HCT116 (cell line): ENCODE data around the gene MRPS34. TPM values are rescaled to one million over a fixed set of nuclear protein-coding genes. Genes with fewer than 3 reads are reported as not detected.

Source experiments
- ATAC-seq: fragments of 200-7000 bp; cut with Tn5 transposase; 2 replicates; pipeline ENCODE4 v1.9.1; 2020; ENCODE audit warnings: mild to moderate bottlenecking, moderate library complexity
- BruUV-seq: library from RNA; stranded (reverse); fragments of 400-500 nt; replicated peaks from 2 replicates; lab custom pipeline; 2021; lab: Mats Ljungman, UMichigan
- CTCF ChIA-PET: fragments of 300-600 bp; sonication (Branson Sonifier 250); formaldehyde crosslinking; loops from one replicate; lab custom pipeline; 2021; ENCODE audit warnings: antibody characterized with exemption; lab: Charles Lee
- POLR2A ChIA-PET: fragments of 300-600, 350-600 bp; sonication (Branson Sonifier 250); formaldehyde crosslinking; loops from one replicate; lab custom pipeline; 2021; ENCODE audit warnings: antibody characterized with exemption; lab: Charles Lee
- RAD21 ChIA-PET, 2 experiments: fragments of 300-600 bp; sonication (Branson Sonifier 250); formaldehyde crosslinking; loops; one replicate each; lab custom pipeline; 2023; ENCODE audit warnings: low total read pairs in 2 of 2; ENCODE audit not compliant: uncharacterized antibody in 2 of 2, unreplicated experiment in 2 of 2, low non-redundant PET in 1 of 2; lab: Charles Lee
- DNase-seq: peaks from one replicate; pipeline ENCODE4 v3.0.0-alpha.2; 2010; ENCODE audit warnings: low read depth, low spot score
- H2AFZ ChIP-seq: fragments of 200-600 bp; shearing (Covaris generic), sonication (generic); 2 replicates; pipeline ENCODE4 v1.6.1; 2017; ENCODE audit warnings: low read depth, mixed run types, mixed read lengths, antibody characterized with exemption, low read length; ENCODE audit not compliant: poor library complexity, severe bottlenecking
- H3K27ac ChIP-seq: 2 replicates; pipeline ENCODE4 v1.5.1; 2012; ENCODE audit warnings: low read depth, low read length
- H3K27me3 ChIP-seq: fragments of 200-600 bp; sonication (generic); 2 replicates; pipeline ENCODE4 v1.6.1; 2016; ENCODE audit warnings: mixed run types, low read length, mixed read lengths; ENCODE audit not compliant: insufficient read depth
- H3K36me3 ChIP-seq, 2 experiments: fragments of 200-500 bp in 1 of 2; fragments of 200-600 bp in 1 of 2; sonication (Bioruptor generic) in 1 of 2; sonication (generic) in 1 of 2; 2 replicates each; pipeline versions ENCODE4 v1.5.1 to v1.6.1; 2014 to 2016; ENCODE audit warnings: low read length in 2 of 2, inconsistent platforms in 1 of 2, mixed read lengths in 1 of 2, mixed run types in 1 of 2; ENCODE audit not compliant: insufficient read depth in 2 of 2, control insufficient read depth in 1 of 2
- H3K4me1 ChIP-seq, 2 experiments: fragments of 200-600 bp in 1 of 2; sonication (generic) in 1 of 2; 2 replicates each; pipeline versions ENCODE4 v1.5.1 to v1.6.1; 2012 to 2017; ENCODE audit warnings: low read length in 2 of 2, inconsistent platforms in 1 of 2, mild to moderate bottlenecking in 1 of 2, mixed read lengths in 1 of 2, mixed run types in 1 of 2, moderate library complexity in 1 of 2; ENCODE audit not compliant: insufficient read depth in 2 of 2, control insufficient read depth in 1 of 2
- H3K4me2 ChIP-seq: fragments of 200-600 bp; sonication (generic); 2 replicates; pipeline ENCODE4 v1.6.1; 2017; ENCODE audit warnings: mixed run types, low read length, mixed read lengths
- H3K4me3 ChIP-seq, 2 experiments: fragments of 200-600 bp in 1 of 2; sonication (generic) in 1 of 2; replicated peaks in 1 of 2; 2 replicates each; pipeline ENCODE4 v1.5.1; 2011 to 2016; ENCODE audit warnings: low read length in 2 of 2, control low read depth in 1 of 2, low read depth in 1 of 2, mild to moderate bottlenecking in 1 of 2, mixed read lengths in 1 of 2, mixed run types in 1 of 2
- H3K79me2 ChIP-seq: fragments of 200-600 bp; sonication (generic); 2 replicates; pipeline ENCODE4 v1.6.1; 2017; ENCODE audit warnings: mild to moderate bottlenecking, mixed run types, low read length, moderate library complexity, mixed read lengths; ENCODE audit not compliant: insufficient read depth
- H3K9ac ChIP-seq: fragments of 200-600 bp; sonication (generic); 2 replicates; pipeline ENCODE4 v1.6.1; 2016; ENCODE audit warnings: low read length, mixed read lengths
- H3K9me2 ChIP-seq: fragments of 200-600 bp; sonication (generic), shearing (Covaris generic); 2 replicates; pipeline ENCODE4 v1.6.1; 2017; ENCODE audit warnings: mixed run types, mild to moderate bottlenecking, moderate library complexity; ENCODE audit not compliant: insufficient read depth
- H3K9me3 ChIP-seq, 2 experiments: fragments of 200-500 bp in 1 of 2; fragments of 200-600 bp in 1 of 2; sonication (Bioruptor generic) in 1 of 2; sonication (generic) in 1 of 2; 2 replicates each; pipeline ENCODE4 v1.6.1; 2014 to 2017; ENCODE audit warnings: low read length in 2 of 2, mixed read lengths in 2 of 2, inconsistent platforms in 1 of 2, low read depth in 1 of 2, mild to moderate bottlenecking in 1 of 2, mixed run types in 1 of 2, moderate library complexity in 1 of 2; ENCODE audit not compliant: control insufficient read depth in 1 of 2, insufficient read depth in 1 of 2
- H4K20me1 ChIP-seq: fragments of 200-600 bp; sonication (generic), shearing (Covaris generic); 2 replicates; pipeline ENCODE4 v1.6.1; 2017; ENCODE audit warnings: mixed run types, mild to moderate bottlenecking, moderate library complexity; ENCODE audit not compliant: insufficient read depth
- ATF3 ChIP-seq: IDR thresholded peaks from 2 replicates; pipeline ENCODE4 v1.6.1; 2012
- CBX3 ChIP-seq: IDR thresholded peaks from 2 replicates; pipeline ENCODE4 v1.6.1; 2012; ENCODE audit warnings: low read depth
- CEBPB ChIP-seq: IDR thresholded peaks from 2 replicates; pipeline ENCODE4 v1.6.1; 2012; ENCODE audit warnings: low read depth
- CTCF ChIP-seq, 3 experiments: fragments of 200-600 bp in 1 of 3; sonication (generic) in 1 of 3; IDR thresholded peaks in 2 of 3; conservative IDR thresholded peaks in 1 of 3; 2 replicates each; pipeline ENCODE4 v1.5.1; 2012 to 2017; ENCODE audit warnings: low read depth in 2 of 3, low read length in 2 of 3, antibody characterized with exemption in 1 of 3, borderline replicate concordance in 1 of 3, control low read depth in 1 of 3, mild to moderate bottlenecking in 1 of 3, mixed read lengths in 1 of 3, mixed run types in 1 of 3, moderate library complexity in 1 of 3; ENCODE audit not compliant: insufficient read depth in 1 of 3
- ELF1 ChIP-seq: IDR thresholded peaks from 2 replicates; pipeline ENCODE4 v1.6.1; 2012; ENCODE audit warnings: low read depth, borderline replicate concordance
- EZH2phosphoT487 ChIP-seq: fragments of 200-600 bp; IDR thresholded peaks from 2 replicates; pipeline ENCODE4 v1.6.1; 2018; ENCODE audit warnings: antibody characterized with exemption, borderline replicate concordance
- FOSL1 ChIP-seq: IDR thresholded peaks from 2 replicates; pipeline ENCODE4 v1.6.1; 2012; ENCODE audit warnings: low read depth
- MAX ChIP-seq: IDR thresholded peaks from 2 replicates; pipeline ENCODE4 v1.6.1; 2012
- RAD21 ChIP-seq: IDR thresholded peaks from 2 replicates; pipeline ENCODE4 v1.6.1; 2012; ENCODE audit warnings: low read depth, mild to moderate bottlenecking
- SIN3A ChIP-seq: IDR thresholded peaks from 2 replicates; pipeline ENCODE4 v1.6.1; 2012; ENCODE audit warnings: low read depth
- SP1 ChIP-seq: IDR thresholded peaks from 2 replicates; pipeline ENCODE4 v1.6.1; 2012; ENCODE audit warnings: low read depth
- SRF ChIP-seq: IDR thresholded peaks from 2 replicates; pipeline ENCODE4 v1.6.1; 2012; ENCODE audit warnings: low read depth
- TCF7L2 ChIP-seq: IDR thresholded peaks from 2 replicates; pipeline ENCODE4 v1.7.0; 2011; ENCODE audit warnings: borderline replicate concordance, inconsistent platforms; ENCODE audit not compliant: insufficient read depth, insufficient read length; ENCODE audit errors: extremely low read depth
- YY1 ChIP-seq: IDR thresholded peaks from 2 replicates; pipeline ENCODE4 v1.6.1; 2011; ENCODE audit warnings: low read length, low read depth, moderate library complexity, mild to moderate bottlenecking; ENCODE audit not compliant: insufficient replicate concordance; ENCODE audit errors: extremely low read depth
- ZBTB33 ChIP-seq: IDR thresholded peaks from 2 replicates; pipeline ENCODE4 v1.6.1; 2011; ENCODE audit warnings: mild to moderate bottlenecking, low read length, moderate library complexity; ENCODE audit not compliant: insufficient replicate concordance; ENCODE audit errors: extremely low read depth
- ZFX ChIP-seq: fragments of 450-650 bp; IDR thresholded peaks from 2 replicates; pipeline ENCODE4 v1.6.1; 2017
- intact Hi-C: fragments of 100-400 bp; cut with micrococcal nuclease; formaldehyde crosslinking; loops from 2 replicates; pipeline ENCODE4 v1.10.0; 2022
- total RNA-seq: library from RNA; stranded (reverse); gene quantifications from one replicate; pipeline ENCODE4 v1.2.1, GENCODE V29; 2021; ENCODE audit not compliant: unreplicated experiment

MRPS34 gene
- total RNA-seq, 1 experiment from 2014 or later = 200 TPM

GRCh38 chr16:1747934-1748333 lies 25.0 kb downstream of the MRPS34 start:
- ATAC-seq (no peak), DNase-seq (no peak)
- H4K20me1 ChIP-seq = no peaks in the 10 kb centered on the region
- no TSS peak for BruUV-seq
- RAD21 ChIA-PET = no interaction called here
- no peak for TF ChIP-seq FOSL1
- no peak for TF ChIP-seq EZH2phosphoT487
- TF ChIP-seq, all 23 proteins: peak for 0
- H3K27me3 ChIP-seq = no peaks in the 10 kb centered on the region
- no peaks in the 10 kb centered on the region for H3K9me2 ChIP-seq
- no peak overlapping the region for H3K27ac ChIP-seq
- H3K9me3 ChIP-seq = no peaks in the 10 kb centered on the region
- no peaks in the 10 kb centered on the region for H3K79me2 ChIP-seq
- no peak overlapping the region for H3K4me2 ChIP-seq
- ChIA-PET POLR2A (no interaction called here), CTCF (no interaction called here)
- no peak overlapping the region for H3K9ac ChIP-seq
- H3K36me3 ChIP-seq = peaks cover 10 to 16% of the 10 kb centered on the region in 2 experiments; a peak in 3 of 4 replicates
- intact Hi-C loops = no loop called here
- H3K4me3 ChIP-seq = no peak overlapping the region
- no peak overlapping the region for H2AFZ ChIP-seq
- H3K4me1 ChIP-seq = no peaks in the 10 kb centered on the region

GRCh38 chr16:1746693-1747195 lies 26.2 kb downstream of the MRPS34 start:
- H3K4me1 ChIP-seq = no peaks in the 10 kb centered on the region
- CTCF ChIA-PET = no interaction called here
- peaks cover 10 to 14% of the 10 kb centered on the region in 2 experiments; a peak in 3 of 4 replicates for H3K36me3 ChIP-seq
- POLR2A ChIA-PET = no interaction called here
- DNase-seq (no peak), ATAC-seq (no peak)
- no peaks in the 10 kb centered on the region for H3K9me2 ChIP-seq
- no peaks in the 10 kb centered on the region for H3K9me3 ChIP-seq
- no peaks in the 10 kb centered on the region for H3K79me2 ChIP-seq
- RAD21 ChIA-PET = no interaction called here
- H3K9ac ChIP-seq = no peak overlapping the region
- no peaks in the 10 kb centered on the region for H4K20me1 ChIP-seq
- H2AFZ ChIP-seq = no peak overlapping the region
- no peak overlapping the region for H3K4me2 ChIP-seq
- no peaks in the 10 kb centered on the region for H3K27me3 ChIP-seq
- H3K4me3 ChIP-seq = no peak overlapping the region
- no TSS peak for BruUV-seq
- intact Hi-C loops = no loop called here
- no peak overlapping the region for H3K27ac ChIP-seq
- no peak for TF ChIP-seq SIN3A
- no peak for TF ChIP-seq CTCF (IDR thresholded peaks at IDR 0.05 in 2 of 3, conservative IDR thresholded peaks at IDR 0.05 in 1 of 3; ENCODE audit: borderline replicate concordance in 1 of 3, insufficient read depth in 1 of 3, low read depth in 2 of 3, low read length in 2 of 3)
- no peak for TF ChIP-seq CEBPB
- TF ChIP-seq ATF3 = no peak
- TF ChIP-seq ELF1 = no peak
- TF ChIP-seq CBX3 = no peak
- no peak for TF ChIP-seq ZFX
- no peak for TF ChIP-seq YY1
- TF ChIP-seq SRF = no peak
- no peak for TF ChIP-seq MAX
- no peak for TF ChIP-seq SP1
- TF ChIP-seq RAD21 = no peak
- TF ChIP-seq EZH2phosphoT487 = no peak
- TF ChIP-seq ZBTB33 = no peak
- TF ChIP-seq TCF7L2 = no peak
